Thyroid gland (tissue), 4 donors: ENCODE data around the gene PAX8.

Experiments
- POLR2A ChIP-seq, 2 donors: fragments of 450-650 bp; IDR thresholded peaks; one replicate each; pipeline ENCODE4 v1.6.1; 2017; ENCODE audit warnings: antibody characterized with exemption in 2 of 2, mild to moderate bottlenecking in 2 of 2, moderate library complexity in 1 of 2
- TF ChIP-seq, protein P1 (sequence below), 6 experiments: fragments of 200-600 bp in 3 of 6; fragments of 450-650 bp in 3 of 6; sonication (generic) in 3 of 6; IDR thresholded peaks; one replicate each; pipeline ENCODE4 v1.5.1; 2016 to 2019; ENCODE audit warnings: antibody characterized with exemption in 6 of 6, mild to moderate bottlenecking in 2 of 6, inconsistent platforms in 1 of 6, moderate library complexity in 1 of 6

DNA sequence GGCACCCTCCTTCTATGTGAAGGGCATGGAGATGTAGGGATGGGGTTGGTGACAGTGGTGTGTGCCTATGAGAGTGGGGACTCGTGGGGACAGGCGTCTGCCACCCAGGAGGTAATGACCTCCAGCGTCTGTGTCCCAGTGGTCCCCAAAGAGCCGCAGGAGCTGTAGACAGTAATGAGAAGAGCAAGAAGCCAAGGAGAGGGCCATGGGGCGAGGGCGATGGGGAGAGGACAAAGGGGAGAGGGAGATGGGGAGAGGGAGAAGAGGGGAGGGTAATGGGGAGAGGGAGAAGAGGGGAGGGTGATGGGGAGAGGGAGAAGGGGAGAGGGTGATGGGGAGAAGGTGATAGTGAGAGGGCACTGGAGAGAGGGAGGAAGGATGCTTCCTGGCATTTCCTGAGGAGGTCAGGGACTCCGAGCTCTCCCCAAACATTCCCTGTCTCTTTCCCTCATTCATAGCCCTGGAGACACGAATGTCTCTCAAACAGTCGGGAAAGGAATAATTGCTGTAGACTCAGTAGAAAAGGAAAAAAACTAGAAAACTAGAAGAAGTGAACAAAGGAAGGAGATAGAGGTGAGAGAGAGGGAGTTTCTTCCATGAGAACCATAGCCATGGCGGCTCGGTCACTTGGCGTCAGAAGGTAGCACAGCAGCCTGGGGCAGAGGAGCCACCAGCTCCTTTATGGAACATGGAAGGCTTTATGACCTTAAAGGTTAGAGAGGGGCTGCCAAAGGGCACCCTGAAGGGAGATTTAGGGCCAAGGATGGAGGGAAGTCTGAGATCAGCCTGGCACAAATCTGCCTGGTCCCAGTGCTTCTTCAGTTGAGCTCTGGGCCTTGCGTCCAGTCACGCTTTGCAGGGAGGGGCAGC, 65.4 kb downstream of the PAX8 start:
- TF ChIP-seq, protein P1, sequence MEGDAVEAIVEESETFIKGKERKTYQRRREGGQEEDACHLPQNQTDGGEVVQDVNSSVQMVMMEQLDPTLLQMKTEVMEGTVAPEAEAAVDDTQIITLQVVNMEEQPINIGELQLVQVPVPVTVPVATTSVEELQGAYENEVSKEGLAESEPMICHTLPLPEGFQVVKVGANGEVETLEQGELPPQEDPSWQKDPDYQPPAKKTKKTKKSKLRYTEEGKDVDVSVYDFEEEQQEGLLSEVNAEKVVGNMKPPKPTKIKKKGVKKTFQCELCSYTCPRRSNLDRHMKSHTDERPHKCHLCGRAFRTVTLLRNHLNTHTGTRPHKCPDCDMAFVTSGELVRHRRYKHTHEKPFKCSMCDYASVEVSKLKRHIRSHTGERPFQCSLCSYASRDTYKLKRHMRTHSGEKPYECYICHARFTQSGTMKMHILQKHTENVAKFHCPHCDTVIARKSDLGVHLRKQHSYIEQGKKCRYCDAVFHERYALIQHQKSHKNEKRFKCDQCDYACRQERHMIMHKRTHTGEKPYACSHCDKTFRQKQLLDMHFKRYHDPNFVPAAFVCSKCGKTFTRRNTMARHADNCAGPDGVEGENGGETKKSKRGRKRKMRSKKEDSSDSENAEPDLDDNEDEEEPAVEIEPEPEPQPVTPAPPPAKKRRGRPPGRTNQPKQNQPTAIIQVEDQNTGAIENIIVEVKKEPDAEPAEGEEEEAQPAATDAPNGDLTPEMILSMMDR (IDR thresholded peaks at IDR 0.05), result no peak
- TF ChIP-seq POLR2A (IDR thresholded peaks at IDR 0.05), result peak in 1 of 2 donors; percentile 3
